GM18499 (cell line): ENCODE results near the gene NDUFB4.
"Not testable (repeated sequence)": the region's sequence is repeated elsewhere in the genome, so short reads cannot be mapped to it uniquely, and the experiment has no call there.

Source experiments
- ATAC-seq: cut with Tn5 transposase; IDR thresholded peaks from one replicate; pipeline ENCODE4 v1.9.1; 2021; ENCODE audit warnings: moderate number of reproducible peaks; ENCODE audit not compliant: insufficient read depth, unreplicated experiment

The NDUFB4 gene

GRCh38 chr3:120636795-120637401 lies 40.8 kb downstream of the NDUFB4 start:
- ATAC-seq, result no peak

- ATAC-seq, result no peak
Observed at GRCh38 chr3:120637851-120638559, 41.9 kb downstream of the NDUFB4 start.

- not testable (repeated sequence) for ATAC-seq
Observed at GRCh38 chr3:120638820-120639219, 42.7 kb downstream of the NDUFB4 start.

DNA sequence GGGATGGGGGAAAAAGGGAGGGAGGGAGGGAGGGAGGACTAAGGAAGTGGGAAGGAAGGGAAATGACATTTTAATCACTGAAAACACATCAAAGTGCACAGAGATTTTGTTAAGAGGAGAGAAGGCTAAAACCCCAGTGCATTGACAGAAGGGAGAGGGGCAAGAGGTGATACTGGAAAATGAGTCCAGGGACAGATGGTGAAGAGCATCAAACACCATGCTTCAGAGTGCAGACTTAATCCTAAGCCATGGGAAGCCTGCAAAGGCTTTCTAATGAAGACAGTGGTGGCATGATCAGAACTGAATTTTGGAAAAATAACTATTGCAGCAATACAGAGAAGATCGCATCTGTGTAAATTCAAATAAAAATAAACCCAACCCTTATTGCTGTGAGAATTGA lies 44.1 kb downstream of the NDUFB4 start:
- no peak for ATAC-seq

DNA sequence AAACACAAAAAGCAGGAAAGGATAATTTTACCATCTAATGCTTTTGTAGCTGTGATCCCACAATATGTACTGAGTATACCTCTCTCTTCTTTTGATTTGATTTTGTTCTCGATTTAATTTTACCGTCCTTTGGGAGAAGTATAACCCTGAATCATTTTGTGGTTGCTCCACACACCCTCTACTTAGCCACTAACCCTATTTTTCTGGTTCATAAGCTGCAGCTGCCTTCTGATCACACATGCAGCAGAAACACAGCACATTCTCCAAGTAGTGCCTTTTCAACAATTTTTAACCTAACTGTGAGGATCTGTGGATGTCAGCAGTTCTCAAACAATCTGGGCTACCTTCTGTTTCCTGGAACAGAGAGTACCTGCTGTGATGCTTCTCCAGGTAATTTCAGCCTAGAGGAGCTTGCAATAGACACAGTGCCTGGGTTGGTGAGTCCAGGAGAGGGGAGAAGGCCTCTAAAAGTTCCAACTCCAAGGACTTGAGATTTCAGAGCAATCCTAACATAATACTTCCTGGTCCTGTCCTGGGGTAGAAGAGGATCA lies 45.6 kb downstream of the NDUFB4 start:
- ATAC-seq, result no peak

DNA sequence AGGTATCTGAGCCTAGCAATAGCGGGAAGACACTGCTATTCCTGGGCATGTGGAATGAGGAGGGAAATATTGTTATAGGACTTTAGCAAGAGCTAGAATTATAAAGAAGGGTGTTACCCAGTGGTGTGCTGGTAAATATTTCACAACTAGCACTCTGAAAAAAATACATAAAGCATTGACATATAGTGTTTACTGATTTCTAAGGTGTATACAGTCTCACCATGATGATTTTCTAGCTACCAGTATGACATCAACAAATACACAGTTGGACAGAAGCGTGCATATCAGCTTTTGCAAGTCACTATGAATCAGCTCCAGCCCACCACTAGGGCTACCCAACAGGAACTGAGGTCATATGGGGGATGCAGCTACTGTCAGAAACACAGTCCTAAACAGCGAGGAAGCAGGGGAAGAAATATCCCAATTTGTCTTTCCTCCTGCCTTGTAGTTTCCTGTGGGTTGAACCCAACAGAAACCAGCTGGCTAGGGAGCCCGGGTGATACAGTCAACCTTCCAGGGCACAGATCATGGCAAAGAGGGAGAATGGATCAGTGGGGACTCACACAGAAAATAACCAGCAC lies 46.3 kb downstream of the NDUFB4 start:
- no peak for ATAC-seq

DNA sequence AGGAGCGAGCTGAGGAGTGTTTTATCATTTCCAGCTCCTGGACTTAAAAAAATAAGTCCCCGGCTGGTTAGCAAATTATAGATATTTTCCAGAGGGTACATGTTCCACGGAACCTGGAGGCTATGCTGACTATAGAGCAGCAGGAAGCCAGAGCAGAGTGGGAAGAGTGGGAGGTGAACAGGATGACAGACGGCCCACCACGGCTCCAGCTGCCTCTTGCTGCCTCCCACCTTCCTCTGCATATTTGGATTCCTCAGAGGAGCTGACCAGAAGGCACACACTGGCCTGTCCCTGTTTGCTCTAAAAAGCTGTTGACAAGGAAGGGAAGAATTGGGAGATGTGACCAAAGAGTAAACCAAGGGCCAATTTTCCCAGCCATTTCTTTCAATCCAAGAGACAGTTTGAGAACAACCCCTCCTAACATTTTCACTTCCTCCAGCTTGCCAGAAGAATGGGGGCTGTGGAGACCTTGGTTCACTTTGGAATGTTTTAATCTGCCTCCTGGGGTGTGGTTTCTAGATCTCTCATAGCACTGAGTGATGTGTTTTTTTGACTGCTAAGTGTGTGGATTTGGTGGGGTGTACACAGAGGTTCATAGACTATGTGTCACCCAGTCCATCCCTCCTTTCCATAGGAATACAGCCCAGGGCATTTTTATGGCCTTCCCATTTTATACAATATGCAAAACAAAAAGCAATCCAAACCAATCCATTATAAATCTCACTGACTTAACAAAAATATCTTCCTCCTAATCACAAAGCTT lies 49.1 kb downstream of the NDUFB4 start:
- no peak for ATAC-seq

DNA sequence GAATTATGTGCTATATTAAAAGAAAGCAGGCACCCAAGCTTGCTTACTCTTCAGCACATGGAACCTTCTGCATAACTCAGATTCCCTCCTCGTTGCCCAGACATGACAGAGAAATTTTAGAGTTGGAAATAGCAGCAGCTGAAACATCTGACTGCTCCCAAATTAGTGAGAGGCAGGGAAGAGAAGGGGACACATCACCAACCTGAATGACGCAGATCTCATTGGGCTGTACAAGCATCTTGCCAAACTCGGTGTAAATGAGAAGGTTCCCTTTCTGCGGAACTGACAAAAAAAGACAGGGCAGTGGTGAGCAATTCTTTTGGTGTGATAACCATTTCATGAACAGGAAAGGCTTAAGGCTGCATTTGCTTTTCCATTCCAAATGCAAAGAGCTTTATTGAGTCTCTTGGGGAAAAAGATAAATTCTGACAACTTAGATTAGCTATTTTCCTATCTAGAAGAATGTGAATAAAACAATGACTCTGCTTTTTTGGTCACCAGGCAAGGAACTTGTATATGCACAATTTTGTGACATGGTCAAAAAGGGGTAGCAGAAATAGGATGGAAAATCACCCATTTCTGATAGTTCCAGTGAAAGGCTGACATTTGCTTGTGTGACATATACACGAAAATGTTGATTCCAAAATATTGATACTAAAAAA lies 50.8 kb downstream of the NDUFB4 start:
- no peak for ATAC-seq

DNA sequence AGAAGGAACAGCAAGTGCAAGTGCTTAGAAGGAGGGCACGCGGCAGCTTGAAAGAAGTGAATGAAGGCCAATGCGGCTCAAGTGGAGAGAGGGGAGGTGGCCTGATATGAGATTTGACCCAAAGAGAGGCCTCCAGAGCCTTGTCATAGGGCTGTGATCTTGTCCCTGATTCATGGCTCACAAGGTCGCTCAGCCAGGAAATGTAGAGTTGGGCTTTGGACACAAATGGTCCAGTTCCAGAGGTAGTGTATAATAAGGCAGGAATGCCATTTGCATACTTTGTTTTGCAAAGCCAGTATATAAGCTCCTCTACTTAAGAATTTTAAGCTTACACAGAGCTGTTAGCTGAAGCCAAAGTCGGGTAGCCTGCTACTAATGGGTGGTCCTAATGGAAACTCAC lies 52.2 kb downstream of the NDUFB4 start:
- no peak for ATAC-seq

- no peak for ATAC-seq
Observed at GRCh38 chr3:120649830-120650233, 53.7 kb downstream of the NDUFB4 start.

GRCh38 chr3:120650311-120650710 lies 54.2 kb downstream of the NDUFB4 start:
- no peak for ATAC-seq
